GM12878 (cell line): ENCODE measurements around the gene TET2. TPM values are rescaled to one million over a fixed set of nuclear protein-coding genes. Genes with fewer than 3 reads are reported as not detected.

Source experiments
- ATAC-seq: fragments of 200-7000 bp; cut with Tn5 transposase; 3 replicates; pipeline ENCODE4 v1.9.1; 2020; ENCODE audit warnings: mild to moderate bottlenecking, moderate library complexity
- BruUV-seq: library from RNA; stranded (reverse); fragments of 400-500 nt; replicated peaks from 2 replicates; lab custom pipeline; 2021; lab: Mats Ljungman, UMichigan
- CTCF ChIA-PET: fragments of 300-600 bp; sonication (Branson Sonifier 250); formaldehyde crosslinking; extraction: SDS; loops from one replicate; lab custom pipeline; 2021; ENCODE audit warnings: inconsistent platforms; lab: Yijun Ruan, JAX
- POLR2A ChIA-PET: fragments of 350-600 bp; formaldehyde crosslinking; extraction: SDS; loops from one replicate; lab custom pipeline; 2021; ENCODE audit warnings: inconsistent platforms; lab: Charles Lee
- RAD21 ChIA-PET: fragments of 300-600 bp; sonication (Branson Sonifier 250); formaldehyde crosslinking; loops from one replicate; lab custom pipeline; 2023; ENCODE audit warnings: antibody characterized with exemption; ENCODE audit not compliant: unreplicated experiment; lab: Charles Lee
- SMC1A ChIA-PET: fragments of 300-600 bp; sonication (Branson Sonifier 250); formaldehyde crosslinking; loops from one replicate; lab custom pipeline; 2023; ENCODE audit not compliant: unreplicated experiment, uncharacterized antibody; lab: Charles Lee
- DNase-seq: peaks from one replicate; pipeline ENCODE4 v3.0.0-alpha.2; 2011; ENCODE audit warnings: low read depth, low spot score
- FAIRE-seq: peaks from 3 replicates; lab custom pipeline; 2011; peaks lifted over from hg19 to GRCh38; lab: Jason Lieb, UNC
- H2AFZ ChIP-seq: 2 replicates; pipeline ENCODE4 v1.6.0; 2011; ENCODE audit warnings: low read depth, low read length, control low read depth; ENCODE audit not compliant: control insufficient read depth
- H3K27ac ChIP-seq: 2 replicates; pipeline ENCODE4 v1.5.1; 2011; ENCODE audit warnings: control low read depth; ENCODE audit not compliant: control insufficient read depth, insufficient read depth
- H3K27me3 ChIP-seq, 2 experiments: replicated peaks in 1 of 2; 2 replicates each; pipeline versions ENCODE4 v1.6.0 to v1.6.1; 2011; ENCODE audit warnings: low read length in 1 of 2; ENCODE audit not compliant: control insufficient read depth in 2 of 2, insufficient read depth in 2 of 2
- H3K36me3 ChIP-seq, 2 experiments: 2 replicates each; pipeline ENCODE4 v1.5.1; 2011; ENCODE audit warnings: low read length in 1 of 2; ENCODE audit not compliant: control insufficient read depth in 2 of 2, insufficient read depth in 2 of 2
- H3K4me1 ChIP-seq: 2 replicates; pipeline ENCODE4 v1.6.1; 2011; ENCODE audit warnings: mild to moderate bottlenecking, low read length, moderate library complexity, mixed read lengths; ENCODE audit not compliant: control insufficient read depth, insufficient read depth
- H3K4me2 ChIP-seq: 2 replicates; pipeline ENCODE4 v1.6.0; 2011; ENCODE audit warnings: control low read depth; ENCODE audit not compliant: control insufficient read depth, insufficient read depth
- H3K4me3 ChIP-seq: fragments of 200-600 bp; sonication (generic); 2 replicates; pipeline ENCODE4 v1.5.1; 2016
- H3K79me2 ChIP-seq: 2 replicates; pipeline ENCODE4 v1.6.0; 2011; ENCODE audit warnings: low read length; ENCODE audit not compliant: control insufficient read depth, insufficient read depth
- H3K9ac ChIP-seq: 2 replicates; pipeline ENCODE4 v1.8.0; 2011; ENCODE audit warnings: low read length, control low read depth, mixed read lengths; ENCODE audit not compliant: control insufficient read depth, insufficient read depth
- H3K9me3 ChIP-seq: replicated peaks from 3 replicates; pipeline ENCODE4 v1.5.1; 2011; ENCODE audit warnings: mild to moderate bottlenecking, low read length; ENCODE audit not compliant: control insufficient read depth, insufficient read depth
- H4K20me1 ChIP-seq: 2 replicates; pipeline ENCODE4 v1.6.0; 2011; ENCODE audit not compliant: control insufficient read depth, insufficient read depth
- CREB1 ChIP-seq: IDR thresholded peaks from 2 replicates; pipeline ENCODE4 v1.6.1; 2012; ENCODE audit warnings: low read depth, mild to moderate bottlenecking, inconsistent platforms
- CREM ChIP-seq: IDR thresholded peaks from 2 replicates; pipeline ENCODE4 v1.6.1; 2014; ENCODE audit warnings: antibody characterized with exemption, low read depth
- HDAC2 ChIP-seq: fragments of 200-600 bp; sonication (generic); IDR thresholded peaks from 2 replicates; pipeline ENCODE4 v1.6.1; 2017
- MEF2A ChIP-seq: IDR thresholded peaks from 2 replicates; pipeline ENCODE4 v1.6.1; 2011; ENCODE audit warnings: low read depth, mild to moderate bottlenecking, low read length, moderate library complexity; ENCODE audit not compliant: insufficient read depth
- MEF2B ChIP-seq: fragments of 450-650 bp; IDR thresholded peaks from 2 replicates; pipeline ENCODE4 v1.6.1; 2018; ENCODE audit warnings: mild to moderate bottlenecking, moderate library complexity; ENCODE audit not compliant: partially characterized antibody, poor library complexity, severe bottlenecking
- MTA3 ChIP-seq: IDR thresholded peaks from 2 replicates; pipeline ENCODE4 v1.6.1; 2012; ENCODE audit warnings: low read length, inconsistent platforms, borderline replicate concordance
- NFYB ChIP-seq: IDR thresholded peaks from 2 replicates; pipeline ENCODE4 v1.6.1; 2011; ENCODE audit warnings: low read depth, mild to moderate bottlenecking, low read length, improper control_type of control experiment, moderate library complexity; ENCODE audit not compliant: insufficient read depth
- PAX5 ChIP-seq: IDR thresholded peaks from 2 replicates; pipeline ENCODE4 v1.6.1; 2011; ENCODE audit warnings: low read depth, low read length, borderline replicate concordance
- SMAD5 ChIP-seq: IDR thresholded peaks from 2 replicates; pipeline ENCODE4 v1.6.1; 2016; ENCODE audit warnings: antibody characterized with exemption, low read depth
- SREBF1 ChIP-seq: IDR thresholded peaks from 2 replicates; pipeline ENCODE4 v1.6.1; 2012; ENCODE audit warnings: mild to moderate bottlenecking, low read length
- in situ Hi-C: fragments of 300-500 bp; cut with MboI; formaldehyde crosslinking; loops from 9 replicates; pipeline ENCODE4 v1.14.3; 2018; ENCODE audit warnings: mixed read lengths
- intact Hi-C: fragments of 100-400 bp; cut with micrococcal nuclease; formaldehyde crosslinking; loops from one replicate; pipeline ENCODE4 v1.14.2; 2022; ENCODE audit not compliant: unreplicated experiment
- polyA plus RNA-seq, 11 experiments: library from polyadenylated mRNA; depleted of rRNA in 4 of 11; unstranded in 6 of 11; stranded (reverse) in 5 of 11; fragments of >200 nt; fragmentation: Nextera tagmentation in 4 of 11; fragmentation: Illumina TruSeq in 1 of 11; extraction: Ambion mirVana in 4 of 11; extraction: Trizol in 1 of 11; gene quantifications; 1 replicate in 1 of 11; 2 replicates in 10 of 11; pipeline versions ENCODE4 v1.2.1 to v1.2.3, GENCODE V29; 2011 to 2016; ENCODE audit warnings: inconsistent platforms in 2 of 11, missing spikeins in 2 of 11, low read depth in 1 of 11
- total RNA-seq, 4 experiments: library from RNA; depleted of rRNA in 3 of 4; stranded (reverse); fragments of >200 nt in 3 of 4; fragmentation: Illumina TruSeq in 1 of 4; extraction: Trizol in 1 of 4; gene quantifications; 2 replicates each; pipeline versions ENCODE4 v1.2.1 to v1.2.3, GENCODE V29; 2013 to 2021
- TF ChIP-seq, protein P1 (sequence below): fragments of 450-650 bp; IDR thresholded peaks from 2 replicates; pipeline ENCODE4 v1.6.1; 2017; ENCODE audit warnings: antibody characterized with exemption, mild to moderate bottlenecking, moderate library complexity
- TF ChIP-seq, protein P2 (sequence below): fragments of 450-650 bp; IDR thresholded peaks from 2 replicates; pipeline ENCODE4 v1.6.1; 2018; ENCODE audit warnings: borderline replicate concordance, mild to moderate bottlenecking; ENCODE audit not compliant: partially characterized antibody

Gene TET2
- total and polyA plus RNA-seq, 10 of the 15 experiments (the other 5 are each of a cell fraction or from before 2014, with no cell fraction given): 3.7 to 49.0 (median 27.5) TPM

DNA sequence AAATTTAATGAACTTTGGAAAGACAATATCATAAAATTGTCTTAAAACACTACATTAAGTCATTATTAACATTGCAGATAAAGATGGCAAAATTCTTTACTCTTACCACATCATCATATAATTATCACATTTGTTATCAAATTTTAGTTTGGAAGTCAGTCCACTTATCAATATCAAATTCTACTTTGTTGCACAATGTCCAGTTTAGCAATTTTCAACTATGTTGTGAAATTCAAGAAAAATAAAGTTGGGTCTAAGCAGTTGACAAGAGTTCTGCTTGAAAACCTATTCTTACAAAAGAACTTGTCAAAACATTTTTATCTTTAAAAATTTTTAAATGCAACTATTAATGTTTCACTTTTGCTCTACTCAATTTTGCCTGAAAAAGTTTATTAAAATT is 44.7 kb upstream of the TET2 start (continued):
- TF ChIP-seq, protein P1, sequence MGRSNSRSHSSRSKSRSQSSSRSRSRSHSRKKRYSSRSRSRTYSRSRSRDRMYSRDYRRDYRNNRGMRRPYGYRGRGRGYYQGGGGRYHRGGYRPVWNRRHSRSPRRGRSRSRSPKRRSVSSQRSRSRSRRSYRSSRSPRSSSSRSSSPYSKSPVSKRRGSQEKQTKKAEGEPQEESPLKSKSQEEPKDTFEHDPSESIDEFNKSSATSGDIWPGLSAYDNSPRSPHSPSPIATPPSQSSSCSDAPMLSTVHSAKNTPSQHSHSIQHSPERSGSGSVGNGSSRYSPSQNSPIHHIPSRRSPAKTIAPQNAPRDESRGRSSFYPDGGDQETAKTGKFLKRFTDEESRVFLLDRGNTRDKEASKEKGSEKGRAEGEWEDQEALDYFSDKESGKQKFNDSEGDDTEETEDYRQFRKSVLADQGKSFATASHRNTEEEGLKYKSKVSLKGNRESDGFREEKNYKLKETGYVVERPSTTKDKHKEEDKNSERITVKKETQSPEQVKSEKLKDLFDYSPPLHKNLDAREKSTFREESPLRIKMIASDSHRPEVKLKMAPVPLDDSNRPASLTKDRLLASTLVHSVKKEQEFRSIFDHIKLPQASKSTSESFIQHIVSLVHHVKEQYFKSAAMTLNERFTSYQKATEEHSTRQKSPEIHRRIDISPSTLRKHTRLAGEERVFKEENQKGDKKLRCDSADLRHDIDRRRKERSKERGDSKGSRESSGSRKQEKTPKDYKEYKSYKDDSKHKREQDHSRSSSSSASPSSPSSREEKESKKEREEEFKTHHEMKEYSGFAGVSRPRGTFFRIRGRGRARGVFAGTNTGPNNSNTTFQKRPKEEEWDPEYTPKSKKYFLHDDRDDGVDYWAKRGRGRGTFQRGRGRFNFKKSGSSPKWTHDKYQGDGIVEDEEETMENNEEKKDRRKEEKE: no peak
- TF ChIP-seq HDAC2: no peak

DNA sequence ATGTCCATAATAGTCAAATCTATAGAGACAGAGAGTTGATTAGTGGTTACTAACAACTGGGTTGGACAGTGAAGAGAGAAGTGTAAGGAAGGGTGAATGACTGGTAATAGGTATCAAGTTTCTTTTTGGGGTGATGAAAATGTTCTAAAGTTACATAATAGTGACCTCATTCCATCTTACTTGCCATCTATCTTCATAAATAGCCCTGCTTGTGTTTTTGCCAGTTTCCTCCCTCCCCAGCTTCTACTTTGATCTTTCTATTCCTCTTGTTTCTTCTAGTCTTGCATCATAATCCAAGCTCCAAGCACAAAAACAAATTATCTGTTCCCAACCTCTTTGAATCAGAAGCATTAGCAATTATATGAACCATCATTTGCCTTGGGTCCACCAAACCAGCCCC is 40.2 kb upstream of the TET2 start:
- no TSS peak for BruUV-seq
- Histone ChIP-seq H3K9me3 (no peaks in the 10 kb centered on the region; the same call in 1 of the 3 replicates), H2AFZ (no peak overlapping the region), H3K9ac (no peak overlapping the region), H4K20me1 (no peaks in the 10 kb centered on the region), H3K27me3 (no peaks in the 10 kb centered on the region), H3K27ac (no peak overlapping the region), H3K79me2 (no peaks in the 10 kb centered on the region), H3K4me3 (no peak overlapping the region), H3K4me2 (no peak overlapping the region), H3K36me3 (no peaks in the 10 kb centered on the region), H3K4me1 (no peaks in the 10 kb centered on the region)
- DNase-seq (no peak), ATAC-seq (no peak), FAIRE-seq (no peak)
- intact Hi-C loops: no loop called here
- RAD21 ChIA-PET: no interaction called here
- CTCF ChIA-PET: interaction anchor here (0.6 to 1.0 kb wide), 2 partner anchors 10 to 368 kb away, joined by 3 read pairs; partner anchors contain the start of gene PPA2
- TF ChIP-seq MEF2B: no peak
- no peak for TF ChIP-seq MEF2A
- TF ChIP-seq PAX5: no peak
- no peak for TF ChIP-seq SREBF1
- no peak for TF ChIP-seq NFYB
- TF ChIP-seq MTA3: no peak
- no peak for TF ChIP-seq CREB1
- TF ChIP-seq CREM: no peak
- TF ChIP-seq SMAD5: no peak
- TF ChIP-seq, protein P2, sequence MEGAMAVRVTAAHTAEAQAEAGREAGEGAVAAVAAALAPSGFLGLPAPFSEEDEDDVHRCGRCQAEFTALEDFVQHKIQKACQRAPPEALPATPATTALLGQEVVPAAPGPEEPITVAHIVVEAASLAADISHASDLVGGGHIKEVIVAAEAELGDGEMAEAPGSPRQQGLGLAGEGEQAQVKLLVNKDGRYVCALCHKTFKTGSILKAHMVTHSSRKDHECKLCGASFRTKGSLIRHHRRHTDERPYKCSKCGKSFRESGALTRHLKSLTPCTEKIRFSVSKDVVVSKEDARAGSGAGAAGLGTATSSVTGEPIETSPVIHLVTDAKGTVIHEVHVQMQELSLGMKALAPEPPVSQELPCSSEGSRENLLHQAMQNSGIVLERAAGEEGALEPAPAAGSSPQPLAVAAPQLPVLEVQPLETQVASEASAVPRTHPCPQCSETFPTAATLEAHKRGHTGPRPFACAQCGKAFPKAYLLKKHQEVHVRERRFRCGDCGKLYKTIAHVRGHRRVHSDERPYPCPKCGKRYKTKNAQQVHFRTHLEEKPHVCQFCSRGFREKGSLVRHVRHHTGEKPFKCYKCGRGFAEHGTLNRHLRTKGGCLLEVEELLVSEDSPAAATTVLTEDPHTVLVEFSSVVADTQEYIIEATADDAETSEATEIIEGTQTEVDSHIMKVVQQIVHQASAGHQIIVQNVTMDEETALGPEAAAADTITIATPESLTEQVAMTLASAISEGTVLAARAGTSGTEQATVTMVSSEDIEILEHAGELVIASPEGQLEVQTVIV: no peak
- in situ Hi-C loops: no loop called here
- POLR2A ChIA-PET: interaction anchor here (0.8 kb wide), 1 partner anchor 108 kb away, joined by 4 read pairs; no protein-coding TSS in a partner anchor
- SMC1A ChIA-PET: no interaction called here
